IMR-90 (cell line): ENCODE results near the gene MARCHF9. TPM values are rescaled to one million over a fixed set of nuclear protein-coding genes. Genes with fewer than 3 reads are reported as not detected.

Experiments
- ATAC-seq: fragments of 200-7000 bp; cut with Tn5 transposase; 2 replicates; pipeline ENCODE4 v1.9.1; 2020; ENCODE audit warnings: low read depth, mild to moderate bottlenecking, moderate library complexity
- BruUV-seq: library from RNA; stranded (reverse); fragments of 400-500 nt; replicated peaks from 2 replicates; lab custom pipeline; 2021; lab: Mats Ljungman, UMichigan
- CTCF ChIA-PET: fragments of 300-600 bp; formaldehyde crosslinking; extraction: SDS; loops from one replicate; lab custom pipeline; 2021; ENCODE audit warnings: antibody characterized with exemption; lab: Yijun Ruan, JAX
- POLR2A ChIA-PET: fragments of 300-600 bp; sonication (Branson Sonifier 250); formaldehyde crosslinking; loops from one replicate; lab custom pipeline; 2022; ENCODE audit warnings: antibody characterized with exemption; ENCODE audit not compliant: unreplicated experiment; lab: Charles Lee
- DNase-seq: peaks from one replicate; pipeline ENCODE4 v3.0.0; 2013
- H2AFZ ChIP-seq: replicated peaks from 2 replicates; pipeline ENCODE3; 2013; ENCODE audit warnings: low read length, mild to moderate bottlenecking; ENCODE audit not compliant: poor library complexity
- H2AK5ac ChIP-seq: 2 replicates; pipeline ENCODE4 v1.6.1; 2013; ENCODE audit warnings: low read depth, low read length, inconsistent platforms
- H2AK9ac ChIP-seq: replicated peaks from 2 replicates; pipeline ENCODE3; 2013; ENCODE audit warnings: mild to moderate bottlenecking, low read depth, low read length, moderate library complexity; ENCODE audit not compliant: poor library complexity
- H2BK120ac ChIP-seq: 2 replicates; pipeline ENCODE4 v1.6.1; 2013; ENCODE audit warnings: low read depth, low read length, inconsistent platforms
- H2BK15ac ChIP-seq: 3 replicates; pipeline ENCODE4 v1.6.1; 2013; ENCODE audit warnings: low read depth, low read length, inconsistent platforms
- H2BK20ac ChIP-seq: 2 replicates; pipeline ENCODE4 v1.6.1; 2013; ENCODE audit warnings: low read depth, mild to moderate bottlenecking, inconsistent platforms, low read length, moderate library complexity
- H2BK5ac ChIP-seq: 2 replicates; pipeline ENCODE4 v1.6.1; 2013; ENCODE audit warnings: mild to moderate bottlenecking, low read depth, low read length, inconsistent platforms; ENCODE audit not compliant: poor library complexity, severe bottlenecking
- H3K14ac ChIP-seq: replicated peaks from 2 replicates; pipeline ENCODE4 v1.6.1; 2013; ENCODE audit warnings: low read depth, low read length, inconsistent platforms
- H3K18ac ChIP-seq: 2 replicates; pipeline ENCODE4 v1.6.1; 2013; ENCODE audit warnings: low read depth, low read length, control low read depth
- H3K23ac ChIP-seq: 2 replicates; pipeline ENCODE4 v1.6.1; 2013; ENCODE audit warnings: low read depth, low read length, inconsistent platforms
- H3K27ac ChIP-seq: 2 replicates; pipeline ENCODE4 v1.5.1; 2013; ENCODE audit warnings: mild to moderate bottlenecking, control low read depth, low read length; ENCODE audit not compliant: insufficient read depth
- H3K27me3 ChIP-seq: 2 replicates; pipeline ENCODE4 v1.6.1; 2013; ENCODE audit warnings: low read length; ENCODE audit not compliant: control insufficient read depth, insufficient read depth
- H3K36me3 ChIP-seq: 2 replicates; pipeline ENCODE4 v1.6.1; 2013; ENCODE audit warnings: low read length, mixed read lengths; ENCODE audit not compliant: control insufficient read depth, insufficient read depth
- H3K4ac ChIP-seq: 2 replicates; pipeline ENCODE4 v1.6.1; 2013; ENCODE audit warnings: low read depth, low read length, inconsistent platforms
- H3K4me1 ChIP-seq: 2 replicates; pipeline ENCODE4 v1.6.1; 2013; ENCODE audit warnings: low read length, mixed read lengths; ENCODE audit not compliant: control insufficient read depth, insufficient read depth
- H3K4me2 ChIP-seq: 2 replicates; pipeline ENCODE4 v1.6.1; 2013; ENCODE audit warnings: low read depth, mild to moderate bottlenecking, control low read depth, low read length, moderate library complexity
- H3K4me3 ChIP-seq: 2 replicates; pipeline ENCODE4 v1.5.1; 2013; ENCODE audit warnings: low read depth, mild to moderate bottlenecking, control low read depth, low read length, moderate library complexity; ENCODE audit not compliant: insufficient read depth
- H3K56ac ChIP-seq: 2 replicates; pipeline ENCODE4 v1.6.1; 2013; ENCODE audit warnings: low read length, inconsistent platforms; ENCODE audit not compliant: insufficient read depth; ENCODE audit errors: extremely low read depth
- H3K79me1 ChIP-seq, 2 experiments: 2 replicates each; pipeline ENCODE4 v1.6.1; 2013; ENCODE audit warnings: low read length in 2 of 2, inconsistent platforms in 1 of 2, low read depth in 1 of 2
- H3K9ac ChIP-seq: 2 replicates; pipeline ENCODE4 v1.6.1; 2013; ENCODE audit warnings: low read depth, low read length, control low read depth
- H3K9me1 ChIP-seq: 2 replicates; pipeline ENCODE4 v1.6.1; 2013; ENCODE audit warnings: low read length, inconsistent platforms; ENCODE audit not compliant: insufficient read depth
- H3K9me3 ChIP-seq: 2 replicates; pipeline ENCODE4 v1.6.1; 2013; ENCODE audit warnings: low read length; ENCODE audit not compliant: control insufficient read depth, insufficient read depth
- H4K20me1 ChIP-seq: 2 replicates; pipeline ENCODE4 v1.6.1; 2013; ENCODE audit warnings: low read length, inconsistent platforms; ENCODE audit not compliant: insufficient read depth
- H4K5ac ChIP-seq: 2 replicates; pipeline ENCODE4 v1.6.1; 2013; ENCODE audit warnings: mild to moderate bottlenecking, low read depth, low read length, control low read depth
- H4K8ac ChIP-seq, 2 experiments: 2 replicates each; pipeline ENCODE4 v1.6.1; 2013; ENCODE audit warnings: low read depth in 2 of 2, low read length in 2 of 2, control low read depth in 1 of 2, inconsistent platforms in 1 of 2
- H4K91ac ChIP-seq: 2 replicates; pipeline ENCODE4 v1.6.1; 2013; ENCODE audit warnings: low read depth, low read length, inconsistent platforms; ENCODE audit not compliant: insufficient read depth
- BHLHE40 ChIP-seq: fragments of 150-350 bp; IDR thresholded peaks from 2 replicates; pipeline ENCODE4 v1.6.1; 2016; ENCODE audit warnings: mild to moderate bottlenecking, low read depth, low read length
- CEBPB ChIP-seq: IDR thresholded peaks from 2 replicates; pipeline ENCODE4 v1.6.1; 2012; ENCODE audit warnings: low read depth, low read length, improper control_type of control experiment
- CHD1 ChIP-seq: IDR thresholded peaks from 2 replicates; pipeline ENCODE4 v1.6.1; 2012; ENCODE audit warnings: low read depth, low read length, improper control_type of control experiment
- FOS ChIP-seq: fragments of 150-350 bp; IDR thresholded peaks from 2 replicates; pipeline ENCODE4 v1.6.1; 2016; ENCODE audit warnings: low read depth, low read length
- MAFK ChIP-seq: IDR thresholded peaks from 2 replicates; pipeline ENCODE4 v1.6.1; 2012; ENCODE audit warnings: low read depth, low read length, improper control_type of control experiment
- NFE2L2 ChIP-seq: fragments of 150-350 bp; IDR thresholded peaks from 2 replicates; pipeline ENCODE4 v1.6.1; 2016; ENCODE audit warnings: low read depth, mild to moderate bottlenecking, low read length
- POLR2A ChIP-seq: IDR thresholded peaks from 2 replicates; pipeline ENCODE4 v1.6.1; 2012; ENCODE audit warnings: mild to moderate bottlenecking, low read depth, low read length
- RAD21 ChIP-seq: IDR thresholded peaks from 2 replicates; pipeline ENCODE4 v1.6.1; 2012; ENCODE audit warnings: low read length, improper control_type of control experiment
- RFX5 ChIP-seq: IDR thresholded peaks from 2 replicates; pipeline ENCODE4 v1.8.0; 2012; ENCODE audit warnings: low read depth, mild to moderate bottlenecking, low read length, moderate library complexity
- SMC3 ChIP-seq: fragments of 150-350 bp; IDR thresholded peaks from 2 replicates; pipeline ENCODE4 v1.6.1; 2016; ENCODE audit warnings: low read depth, mild to moderate bottlenecking, antibody characterized with exemption, low read length, moderate library complexity
- USF2 ChIP-seq: fragments of 150-350 bp; IDR thresholded peaks from 2 replicates; pipeline ENCODE4 v1.6.1; 2017; ENCODE audit warnings: mild to moderate bottlenecking, antibody characterized with exemption, low read length, low read depth
- WGBS, 2 experiments: methylation state at CpG; one replicate each; pipeline versions ENCODE4 v1.1.5 to v1.1.7; 2013; ENCODE audit warnings: missing lambda C conversion rate in 2 of 2; ENCODE audit not compliant: insufficient read length in 1 of 2; ENCODE audit errors: extremely low coverage in 2 of 2; 5-methylcytosine and 5-hydroxymethylcytosine counted together
- dilution Hi-C: fragments of 300-500 bp; cut with HindIII; formaldehyde crosslinking; loops from one replicate; pipeline ENCODE4 v1.14.3; 2018; ENCODE audit warnings: low sequenced_read_pairs; ENCODE audit not compliant: unreplicated experiment
- in situ Hi-C: fragments of 300-500 bp; cut with MboI; formaldehyde crosslinking; loops from 3 replicates; pipeline ENCODE4 v1.14.3; 2019; ENCODE audit warnings: low sequenced_read_pairs, inconsistent platforms, mixed read lengths
- intact Hi-C: fragments of 100-400 bp; cut with micrococcal nuclease; formaldehyde crosslinking; loops from 2 replicates; pipeline ENCODE4 v1.10.0; 2022
- polyA plus RNA-seq, 3 experiments: library from polyadenylated mRNA; depleted of rRNA; stranded (reverse); fragments of >200 nt; gene quantifications; 2 replicates each; pipeline ENCODE4 v1.2.3, GENCODE V29; 2012; ENCODE audit warnings: low replicate concordance in 1 of 3
- total RNA-seq: library from RNA; depleted of rRNA; stranded (reverse); fragments of >200 nt; gene quantifications from 2 replicates; pipeline ENCODE4 v1.2.3, GENCODE V29; 2012
- TF ChIP-seq, protein P1 (sequence below): fragments of 150-350 bp; IDR thresholded peaks from 2 replicates; pipeline ENCODE4 v1.6.1; 2016; ENCODE audit warnings: low read depth, mild to moderate bottlenecking, low read length, moderate library complexity, borderline replicate concordance
- TF ChIP-seq, protein P2 (sequence below): conservative IDR thresholded peaks from 2 replicates; pipeline ENCODE4 v1.5.1; 2012; ENCODE audit warnings: mild to moderate bottlenecking, low read depth, low read length, improper control_type of control experiment

The MARCHF9 gene
- total and polyA plus RNA-seq, 2 of the 4 experiments (the other 2 are of a cell fraction), result 1.1 to 5.4 TPM

DNA sequence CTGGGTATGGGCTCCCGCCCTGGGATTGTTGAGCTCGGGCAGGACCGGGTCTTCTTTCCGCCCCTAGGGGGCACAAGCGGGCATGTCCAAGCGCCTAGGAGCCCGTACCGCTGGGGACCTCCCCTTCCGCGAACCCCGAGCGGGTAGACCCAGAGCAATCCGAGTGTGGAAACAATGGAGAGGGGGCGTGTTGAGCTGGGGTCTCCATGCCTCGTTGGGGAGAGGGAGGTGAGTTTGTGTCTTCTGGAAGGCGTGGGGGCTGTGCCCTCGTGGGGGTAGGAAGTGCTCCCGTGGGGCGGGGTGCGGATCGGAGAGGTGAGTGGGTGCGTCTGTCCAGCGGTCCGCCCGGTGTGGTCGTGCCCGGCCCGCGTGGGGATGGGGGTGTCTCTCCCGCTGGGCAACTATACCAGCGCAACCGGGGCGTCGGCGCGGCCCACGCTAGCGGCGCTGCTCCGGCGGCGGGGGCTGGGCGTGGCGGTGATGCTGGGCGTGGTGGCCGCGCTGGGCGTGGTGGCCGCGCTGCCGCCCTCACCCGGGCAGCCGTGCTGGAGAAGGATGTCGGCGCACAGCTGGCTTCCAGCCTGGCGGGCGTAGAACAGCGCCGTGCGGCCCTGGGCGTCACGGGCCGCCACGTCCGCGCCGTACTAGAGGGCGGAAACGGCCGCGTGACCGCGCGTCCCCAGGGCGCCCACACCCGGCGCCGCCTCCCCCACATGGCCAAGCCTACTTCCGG, 28.6 kb upstream of the MARCHF9 start:
- peak overlapping the region; percentile 95 to 96 for H4K8ac ChIP-seq
- dilution Hi-C loops, result no loop called here
- peak overlapping the region; percentile 90; the same call in 1 of the 2 replicates for H2AK5ac ChIP-seq
- H3K9ac ChIP-seq, result peak overlapping the region; percentile 92
- peak overlapping the region; percentile 92 for H3K23ac ChIP-seq
- 0 out of 2 replicates have a peak, but pooled peaks cover 4% of the 10 kb centered on the region for H3K4me1 ChIP-seq
- in situ Hi-C loops, result no loop called here
- peaks cover 6% of the 10 kb centered on the region; the same call in 1 of the 2 replicates for H3K9me1 ChIP-seq
- DNase-seq (peak; percentile 76), ATAC-seq (peak; percentile 93)
- peak overlapping the region; percentile 79 for H3K4me2 ChIP-seq
- peak overlapping the region; percentile 100 for H3K14ac ChIP-seq
- intact Hi-C loops, result no loop called here
- H3K18ac ChIP-seq, result peak overlapping the region; percentile 65
- no TSS peak for BruUV-seq
- H4K20me1 ChIP-seq, result peaks cover 9% of the 10 kb centered on the region; the same call in 1 of the 2 replicates
- H4K91ac ChIP-seq, result peak overlapping the region; percentile 98
- H3K56ac ChIP-seq, result peak overlapping the region; percentile 93
- H3K27me3 ChIP-seq, result peaks cover 5% of the 10 kb centered on the region; the same call in 1 of the 2 replicates
- H3K4ac ChIP-seq, result peak overlapping the region; percentile 97
- CTCF ChIA-PET, result interaction anchor here (1.1 to 1.2 kb wide), 3 partner anchors 10 to 33 kb away, joined by 3 to 4 read pairs (median 3); partner anchors contain the start of gene OS9
- peaks cover 0 to 17% of the 10 kb centered on the region in 2 experiments; a peak in 1 of 4 replicates for H3K79me1 ChIP-seq
- H4K5ac ChIP-seq, result peak overlapping the region; percentile 90
- no peak overlapping the region for H2BK20ac ChIP-seq
- H3K4me3 ChIP-seq, result peak overlapping the region; percentile 70
- H2BK15ac ChIP-seq, result peak overlapping the region; percentile 89; the same call in 2 of the 3 replicates
- POLR2A ChIA-PET, result interaction anchor here (0.6 to 1.2 kb wide), 2 partner anchors 9 to 18 kb away, joined by 3 to 5 read pairs; partner anchors contain the start of gene TSPAN31
- H3K9me3 ChIP-seq, result no peaks in the 10 kb centered on the region
- peak overlapping the region; percentile 99 for H2AK9ac ChIP-seq
- peak overlapping the region; percentile 74 for H2BK5ac ChIP-seq
- peak overlapping the region; percentile 68; the same call in 1 of the 2 replicates for H2BK120ac ChIP-seq
- WGBS, 2 experiments, result 3% methylated on average over 45 of the region's 79 CpGs; no CpG with 5 or more reads in 1 of the 2 experiments
- peaks cover 6% of the 10 kb centered on the region; the same call in 1 of the 2 replicates for H3K36me3 ChIP-seq
- H2AFZ ChIP-seq, result peak overlapping the region; percentile 100
- H3K27ac ChIP-seq, result peak overlapping the region; percentile 80
- TF ChIP-seq MAFK (no peak), BHLHE40 (peak; percentile 67), RAD21 (peak; percentile 57), FOS (no peak), CHD1 (no peak), NFE2L2 (no peak), RFX5 (no peak), USF2 (peak; percentile 73), CEBPB (no peak), SMC3 (peak; percentile 52), POLR2A (no peak; the same call in none of the 2 replicates)
- TF ChIP-seq, protein P1, sequence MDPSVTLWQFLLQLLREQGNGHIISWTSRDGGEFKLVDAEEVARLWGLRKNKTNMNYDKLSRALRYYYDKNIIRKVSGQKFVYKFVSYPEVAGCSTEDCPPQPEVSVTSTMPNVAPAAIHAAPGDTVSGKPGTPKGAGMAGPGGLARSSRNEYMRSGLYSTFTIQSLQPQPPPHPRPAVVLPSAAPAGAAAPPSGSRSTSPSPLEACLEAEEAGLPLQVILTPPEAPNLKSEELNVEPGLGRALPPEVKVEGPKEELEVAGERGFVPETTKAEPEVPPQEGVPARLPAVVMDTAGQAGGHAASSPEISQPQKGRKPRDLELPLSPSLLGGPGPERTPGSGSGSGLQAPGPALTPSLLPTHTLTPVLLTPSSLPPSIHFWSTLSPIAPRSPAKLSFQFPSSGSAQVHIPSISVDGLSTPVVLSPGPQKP, result no peak
- TF ChIP-seq, protein P2, sequence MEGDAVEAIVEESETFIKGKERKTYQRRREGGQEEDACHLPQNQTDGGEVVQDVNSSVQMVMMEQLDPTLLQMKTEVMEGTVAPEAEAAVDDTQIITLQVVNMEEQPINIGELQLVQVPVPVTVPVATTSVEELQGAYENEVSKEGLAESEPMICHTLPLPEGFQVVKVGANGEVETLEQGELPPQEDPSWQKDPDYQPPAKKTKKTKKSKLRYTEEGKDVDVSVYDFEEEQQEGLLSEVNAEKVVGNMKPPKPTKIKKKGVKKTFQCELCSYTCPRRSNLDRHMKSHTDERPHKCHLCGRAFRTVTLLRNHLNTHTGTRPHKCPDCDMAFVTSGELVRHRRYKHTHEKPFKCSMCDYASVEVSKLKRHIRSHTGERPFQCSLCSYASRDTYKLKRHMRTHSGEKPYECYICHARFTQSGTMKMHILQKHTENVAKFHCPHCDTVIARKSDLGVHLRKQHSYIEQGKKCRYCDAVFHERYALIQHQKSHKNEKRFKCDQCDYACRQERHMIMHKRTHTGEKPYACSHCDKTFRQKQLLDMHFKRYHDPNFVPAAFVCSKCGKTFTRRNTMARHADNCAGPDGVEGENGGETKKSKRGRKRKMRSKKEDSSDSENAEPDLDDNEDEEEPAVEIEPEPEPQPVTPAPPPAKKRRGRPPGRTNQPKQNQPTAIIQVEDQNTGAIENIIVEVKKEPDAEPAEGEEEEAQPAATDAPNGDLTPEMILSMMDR, result peak; percentile 85
